Kidney epithelial cell (primary cell): Measurements from ENCODE around the gene NAPB. TPM values are rescaled to one million over a fixed set of nuclear protein-coding genes. Genes with fewer than 3 reads are reported as not detected.

Experiments
- DNase-seq: peaks from one replicate; pipeline ENCODE4 v3.0.0-alpha.2; 2010; ENCODE audit warnings: low read depth
- H3K27me3 ChIP-seq: 2 replicates; pipeline ENCODE4 v1.6.0; 2011; ENCODE audit warnings: low read length; ENCODE audit not compliant: control insufficient read depth, insufficient read depth
- H3K36me3 ChIP-seq: 2 replicates; pipeline ENCODE4 v1.5.1; 2011; ENCODE audit warnings: low read length; ENCODE audit not compliant: control insufficient read depth, insufficient read depth
- H3K4me3 ChIP-seq: 2 replicates; pipeline ENCODE4 v1.5.1; 2011; ENCODE audit warnings: low read depth, mild to moderate bottlenecking, control low read depth, low read length
- CTCF ChIP-seq: IDR thresholded peaks from 2 replicates; pipeline ENCODE4 v1.5.1; 2011; ENCODE audit warnings: mild to moderate bottlenecking, moderate library complexity, low read length, control low read depth, inconsistent platforms; ENCODE audit not compliant: insufficient read depth, poor library complexity, severe bottlenecking
- total RNA-seq: library from RNA; depleted of rRNA; stranded (reverse); fragments of >200 nt; gene quantifications from 2 replicates; pipeline ENCODE4 v1.2.3, GENCODE V29; 2015

The NAPB gene
- total RNA-seq, 1 donor from 2014 or later = 3.0 TPM

GRCh38 chr20:23413862-23414422 lies 7.3 kb downstream of the NAPB start:
- H3K27me3 ChIP-seq = no peaks in the 10 kb centered on the region
- H3K36me3 ChIP-seq = no peaks in the 10 kb centered on the region
- no peak overlapping the region for H3K4me3 ChIP-seq
- DNase-seq = no peak
- TF ChIP-seq CTCF = no peak

DNA sequence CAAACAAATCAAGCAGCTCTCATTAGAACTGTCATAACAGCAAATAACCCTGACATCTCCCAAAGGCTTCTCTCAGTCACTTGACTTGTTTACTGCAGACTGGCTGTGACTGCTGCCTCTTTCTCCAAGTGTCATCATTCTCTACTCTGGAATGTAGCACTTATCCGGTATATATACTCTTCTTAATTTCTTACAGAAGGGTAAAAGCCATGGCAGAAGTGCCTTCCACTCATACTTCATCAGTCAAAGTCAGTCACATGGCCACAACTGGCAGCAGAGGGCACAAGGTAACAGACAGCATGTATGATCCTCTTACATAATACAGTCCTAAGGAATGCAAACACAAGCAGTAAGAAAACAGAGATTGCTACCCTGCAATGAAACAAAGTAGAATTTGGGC lies 9.3 kb downstream of the NAPB start:
- no peak for DNase-seq
- H3K4me3 ChIP-seq = no peak overlapping the region
- no peak for TF ChIP-seq CTCF
- no peaks in the 10 kb centered on the region for H3K27me3 ChIP-seq
- H3K36me3 ChIP-seq = no peaks in the 10 kb centered on the region

- no peak for DNase-seq
- H3K4me3 ChIP-seq = no peak overlapping the region
- H3K36me3 ChIP-seq = no peaks in the 10 kb centered on the region
- H3K27me3 ChIP-seq = no peaks in the 10 kb centered on the region
- TF ChIP-seq CTCF = no peak
Measured at GRCh38 chr20:23410916-23411695, 10.2 kb downstream of the NAPB start.

DNA sequence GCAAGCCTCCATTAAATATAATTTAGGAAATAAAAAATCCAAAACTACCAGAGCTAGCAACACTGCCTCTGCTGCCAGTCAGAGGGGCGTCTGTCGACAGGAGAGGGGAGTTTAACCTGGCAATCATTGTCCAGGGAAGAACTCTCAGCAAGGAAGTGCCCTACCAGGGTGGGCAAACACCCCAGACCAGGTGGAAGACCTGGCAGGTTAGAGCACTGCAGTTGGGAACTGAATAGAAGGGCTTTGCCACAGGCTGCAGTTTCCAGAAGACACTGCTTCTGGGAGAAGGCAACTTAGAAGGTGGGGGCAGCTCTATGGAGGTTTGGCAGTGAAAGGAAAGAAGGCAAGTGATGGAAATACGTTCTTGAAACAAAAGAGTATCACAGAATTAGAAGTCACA lies 11.5 kb downstream of the NAPB start:
- no peak overlapping the region for H3K4me3 ChIP-seq
- H3K36me3 ChIP-seq = no peaks in the 10 kb centered on the region
- no peaks in the 10 kb centered on the region for H3K27me3 ChIP-seq
- DNase-seq = no peak
- TF ChIP-seq CTCF = no peak

- Histone ChIP-seq H3K36me3 (no peaks in the 10 kb centered on the region), H3K27me3 (no peaks in the 10 kb centered on the region), H3K4me3 (no peak overlapping the region)
- no peak for TF ChIP-seq CTCF
- DNase-seq = no peak
Measured at GRCh38 chr20:23408957-23409356, 12.3 kb downstream of the NAPB start.
